ENCODE data around the gene TCL1A.

The TCL1A gene

GRCh38 chr14:95705518-95705917 is 8.4 kb downstream of the TCL1A start:
- DNase-seq (ENCODE audit: low read depth) = no peak

GRCh38 chr14:95703805-95704204 is 10.1 kb downstream of the TCL1A start:
- no peak for DNase-seq (ENCODE audit: low read depth)

DNA sequence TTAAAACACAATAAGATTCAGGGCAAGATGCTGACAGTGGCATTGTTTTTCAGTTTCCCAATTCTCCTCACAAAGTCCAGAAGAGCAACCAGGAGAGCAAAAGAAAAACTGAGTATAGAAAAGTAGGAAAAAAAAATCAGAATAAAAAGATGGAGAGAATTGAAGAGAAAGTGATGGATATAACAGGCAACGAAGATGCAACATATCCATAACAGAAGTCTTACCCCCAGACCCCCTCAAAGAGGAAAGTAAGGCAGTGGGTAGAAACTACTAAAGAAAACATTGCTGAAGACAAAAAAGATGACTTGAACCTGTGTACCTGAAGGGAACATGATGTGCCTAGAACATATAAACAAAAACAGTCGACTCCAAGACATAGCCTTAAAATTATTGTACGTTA is 10.6 kb downstream of the TCL1A start:
- DNase-seq (ENCODE audit: low read depth) = no peak

DNA sequence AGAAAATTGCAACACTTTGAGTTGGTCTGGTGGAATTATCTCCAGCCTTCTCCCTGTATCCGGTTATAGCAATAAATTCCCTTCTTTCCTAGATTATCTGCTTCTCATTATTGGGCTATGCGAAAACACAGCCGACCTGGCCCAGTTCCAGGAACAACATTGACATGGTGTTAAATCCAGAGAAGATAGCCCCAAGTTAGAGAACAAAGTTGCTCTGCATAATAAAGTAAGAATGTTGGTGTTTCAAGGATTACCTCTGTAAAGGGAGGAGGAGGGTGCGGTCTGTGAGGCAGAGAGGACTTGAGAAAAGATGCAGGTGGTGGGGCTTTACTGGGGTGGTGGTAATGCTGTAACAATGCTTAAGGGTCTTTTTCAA is 12.1 kb downstream of the TCL1A start:
- DNase-seq (ENCODE audit: low read depth) = no peak

GRCh38 chr14:95700221-95700976 is 13.5 kb downstream of the TCL1A start:
- no peak for DNase-seq (ENCODE audit: low read depth)

DNA sequence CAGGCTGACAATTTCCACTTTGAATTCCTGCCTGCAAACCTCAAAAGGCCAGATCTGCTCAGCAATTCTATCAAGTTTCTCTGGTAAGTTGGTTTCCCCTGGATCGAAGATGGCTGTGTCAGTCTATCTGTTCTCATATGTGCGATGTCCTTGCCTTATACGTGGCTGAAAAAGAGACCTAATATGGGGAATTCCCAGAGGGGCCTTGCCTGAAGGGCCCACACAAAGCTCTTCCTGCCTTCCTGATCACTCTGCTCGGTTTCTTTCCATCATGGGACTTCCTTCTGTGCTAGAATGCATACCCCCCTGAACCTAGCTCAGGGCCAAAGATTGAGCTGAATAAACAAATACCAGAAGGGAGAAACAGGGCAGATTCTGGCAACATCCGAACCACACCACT is 14.5 kb downstream of the TCL1A start:
- no peak for DNase-seq (ENCODE audit: low read depth)

GRCh38 chr14:95698287-95698686 is 15.6 kb downstream of the TCL1A start:
- no peak for DNase-seq (ENCODE audit: low read depth)

DNA sequence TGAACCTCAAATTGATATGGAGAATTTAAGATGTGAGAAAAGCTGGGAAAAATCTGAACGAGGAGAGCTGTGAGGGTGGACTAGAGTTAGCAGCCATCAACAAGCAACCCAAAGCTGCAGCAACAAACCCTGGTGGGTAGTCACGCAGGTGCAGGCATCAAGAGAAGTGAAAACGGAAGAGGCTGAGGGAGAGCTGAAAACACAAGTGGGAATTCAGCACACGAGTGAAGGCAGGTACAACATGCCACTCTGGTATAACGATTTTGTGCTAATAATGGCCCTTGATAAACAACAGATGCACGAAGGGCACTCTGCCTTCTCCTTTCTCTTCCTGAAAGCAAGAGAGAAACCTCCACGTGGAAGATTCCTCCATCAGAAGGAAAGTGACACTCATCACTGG is 16.2 kb downstream of the TCL1A start:
- no peak for DNase-seq (ENCODE audit: low read depth)

DNA sequence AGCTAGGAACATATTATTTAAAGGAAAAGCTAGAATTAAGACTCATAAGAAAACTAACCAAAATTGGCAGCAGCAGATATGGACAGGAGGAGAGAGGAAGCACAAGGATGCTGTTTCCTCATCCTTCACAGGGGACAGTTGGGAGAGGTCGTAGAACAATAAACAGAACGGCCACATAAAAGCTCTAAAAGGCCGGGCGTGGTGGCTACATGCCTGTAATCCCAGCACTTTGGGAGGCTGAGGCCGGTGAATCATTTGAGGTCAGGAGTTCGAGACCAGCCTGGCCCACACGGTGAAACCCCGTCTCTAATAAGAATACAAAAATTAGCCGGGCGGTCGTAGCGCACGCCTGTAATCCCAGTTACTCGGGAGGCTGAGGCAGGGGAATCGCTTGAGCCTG is 17.2 kb downstream of the TCL1A start:
- no peak for DNase-seq (ENCODE audit: low read depth)

DNA sequence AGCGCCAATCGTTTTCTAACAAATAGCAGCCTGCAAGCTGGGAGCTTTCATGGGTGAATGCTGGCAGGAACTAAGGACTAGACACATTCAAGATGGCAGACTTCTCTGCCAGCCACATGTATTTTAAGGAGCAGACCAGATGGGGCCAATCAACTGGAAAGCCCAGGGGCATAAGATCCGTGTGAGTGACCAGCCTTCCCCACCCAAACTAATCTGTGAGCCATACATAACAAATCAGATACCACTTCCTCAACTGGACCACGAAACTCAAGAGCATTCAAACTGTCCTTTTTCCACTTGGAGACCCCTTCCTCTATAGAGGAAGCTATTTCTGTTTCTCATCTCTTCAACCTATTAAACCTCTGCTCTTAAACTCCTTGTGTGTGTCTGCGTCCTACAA is 18.0 kb downstream of the TCL1A start:
- DNase-seq (ENCODE audit: low read depth) = no peak

DNA sequence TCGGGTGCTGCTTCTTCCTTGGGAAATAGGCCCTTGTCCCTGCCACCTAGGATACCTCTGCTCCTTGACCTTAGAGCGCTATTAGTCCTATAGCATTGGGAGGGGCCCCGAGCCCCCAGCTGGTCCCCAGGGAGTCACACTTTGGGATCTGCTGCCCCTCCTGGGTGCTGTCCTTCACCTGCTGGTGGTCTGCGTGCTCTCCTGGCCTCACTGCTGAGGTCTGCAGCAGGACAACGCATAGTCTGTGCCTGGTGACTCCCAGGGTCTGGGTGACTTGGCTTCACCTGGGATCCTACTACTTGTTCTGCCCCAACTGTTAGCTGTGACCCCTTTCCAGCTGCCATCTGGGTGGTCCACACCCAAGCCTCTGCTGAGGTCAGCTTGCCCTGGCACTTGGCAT is 18.9 kb downstream of the TCL1A start:
- DNase-seq (ENCODE audit: low read depth) = no peak

DNA sequence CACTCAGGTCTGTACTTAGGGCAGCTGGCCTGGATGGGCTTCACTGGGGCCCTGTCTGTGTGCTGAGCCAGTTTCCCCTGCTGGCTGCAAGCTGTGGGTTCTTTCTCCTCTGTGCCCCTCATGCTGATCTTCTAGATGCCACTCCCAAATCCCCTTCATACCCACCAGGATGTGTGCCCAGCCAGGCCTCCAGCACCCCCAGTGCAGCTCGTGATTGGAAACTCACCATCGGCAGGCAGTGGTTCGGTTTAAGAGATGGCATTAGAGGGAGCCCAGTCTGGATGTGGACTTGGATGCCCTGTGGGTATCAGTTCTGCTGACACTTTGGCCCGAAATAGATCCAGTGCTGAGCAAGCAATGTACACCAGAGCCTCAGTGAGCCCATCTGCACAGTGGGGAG is 21.8 kb downstream of the TCL1A start:
- DNase-seq (ENCODE audit: low read depth) = no peak

- DNase-seq (ENCODE audit: low read depth) = no peak
These were observed 22.3 kb downstream of the TCL1A start for GRCh38 chr14:95691591-95691990.

DNA sequence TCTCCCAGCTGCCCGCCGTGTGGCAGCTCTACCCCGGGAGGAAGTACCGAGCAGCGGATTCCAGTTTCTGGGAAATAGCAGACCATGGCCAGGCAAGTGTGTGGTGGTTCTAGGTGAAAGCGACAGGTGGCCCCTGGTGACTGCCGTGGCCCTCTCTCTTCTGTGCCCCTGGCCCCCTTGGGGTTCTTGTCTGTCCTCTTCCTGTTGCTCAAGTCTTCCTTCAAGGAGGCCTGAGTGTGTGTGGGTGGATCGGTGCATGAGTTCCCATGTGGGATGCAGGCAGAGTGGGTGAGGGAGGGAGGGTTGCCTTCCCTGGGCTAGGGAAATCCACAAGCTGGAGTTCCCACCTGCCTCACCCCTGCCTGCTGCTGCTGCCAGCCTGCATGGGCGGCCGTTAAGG is 23.1 kb downstream of the TCL1A start:
- no peak for DNase-seq (ENCODE audit: low read depth)

DNA sequence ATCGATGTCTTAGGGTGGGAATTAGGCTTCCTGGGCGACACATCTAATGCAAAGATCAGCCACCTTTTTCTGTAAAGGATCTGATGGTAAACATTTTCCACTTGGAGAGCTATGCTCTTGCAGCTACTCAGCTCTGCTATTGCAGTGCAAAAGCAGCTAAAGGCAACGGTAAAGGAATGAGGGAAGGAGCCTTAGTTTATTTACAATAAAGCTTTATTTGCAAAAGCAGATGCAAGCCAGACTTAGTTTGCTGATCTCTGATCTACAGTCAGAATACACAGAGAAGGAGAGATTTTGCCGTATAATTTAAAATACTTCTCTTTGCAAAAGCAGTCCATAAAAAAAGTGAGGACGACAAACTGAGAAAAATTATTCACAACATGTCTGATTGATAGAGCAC is 24.5 kb downstream of the TCL1A start:
- DNase-seq (ENCODE audit: low read depth) = no peak

GRCh38 chr14:95686935-95687334 is 27.0 kb downstream of the TCL1A start:
- no peak for DNase-seq (ENCODE audit: low read depth)

- DNase-seq (ENCODE audit: low read depth) = no peak
These were observed 27.7 kb downstream of the TCL1A start, which contains the start of gene TCL1B for GRCh38 chr14:95685978-95686922. Gene TCL1B (plus strand): TSS chr14:95686426. CDS start chr14:95686468, 42 bp downstream.

DNA sequence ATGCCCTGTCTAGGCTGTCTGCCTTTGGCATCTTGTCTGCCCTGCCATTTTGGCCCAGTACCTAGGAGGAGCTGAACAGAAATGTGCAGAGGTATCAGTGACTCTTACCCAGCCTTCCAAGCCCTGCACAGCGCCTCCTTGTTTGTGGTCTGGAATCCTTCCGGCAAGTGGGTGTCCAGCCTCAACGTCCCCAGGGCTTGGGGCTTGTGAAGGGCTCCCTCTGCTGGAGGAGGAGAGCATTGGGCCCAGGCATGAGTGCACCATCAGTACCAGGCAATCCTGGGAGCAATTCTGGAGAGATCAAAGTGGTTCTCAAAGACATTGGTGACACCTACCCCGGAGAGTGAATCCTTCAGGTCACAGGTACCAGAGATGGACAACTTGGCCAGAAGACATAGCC is 30.1 kb downstream of the TCL1A start:
- DNase-seq (ENCODE audit: low read depth) = no peak

DNA sequence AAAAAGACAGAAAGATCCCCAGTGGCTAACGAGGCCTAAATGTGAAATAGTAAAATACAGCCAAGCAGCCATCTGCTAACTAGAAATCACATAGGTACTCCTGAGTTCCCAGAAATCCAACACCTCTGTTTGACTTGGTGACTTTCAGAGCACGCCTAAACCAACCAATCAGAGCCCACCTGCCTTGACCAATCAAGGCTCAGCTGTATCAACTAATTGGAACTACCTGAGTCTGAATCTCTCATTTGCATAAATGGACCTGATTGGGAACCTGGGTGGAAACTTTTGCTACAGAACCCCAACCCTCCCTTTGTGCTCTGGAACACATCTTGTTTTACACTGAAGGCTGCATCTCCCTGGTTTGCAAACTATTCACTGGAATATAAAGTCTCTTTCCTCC is 32.8 kb downstream of the TCL1A start:
- DNase-seq (ENCODE audit: low read depth) = no peak

- DNase-seq (ENCODE audit: low read depth) = no peak
These were observed 33.8 kb downstream of the TCL1A start for GRCh38 chr14:95679998-95680735.

GRCh38 chr14:95679148-95679815 is 34.6 kb downstream of the TCL1A start:
- no peak for DNase-seq (ENCODE audit: low read depth)

Measured in activated T-helper 1 cell treated with Interleukin-2 at 50 U/mL for 16 hours (primary cell).